PC-9 (cell line): ENCODE data around the gene POLE4.

Experiments used
- EZH2 ChIP-seq: fragments of 200-600 bp; sonication (generic); IDR thresholded peaks from 2 replicates; pipeline ENCODE4 v1.8.0; 2017; ENCODE audit warnings: antibody characterized with exemption, low read depth
- TF ChIP-seq, protein P1 (sequence below): fragments of 200-600 bp; sonication (generic); conservative IDR thresholded peaks from 2 replicates; pipeline ENCODE4 v1.6.1; 2017; ENCODE audit warnings: mixed run types, antibody characterized with exemption, mild to moderate bottlenecking, moderate library complexity

DNA sequence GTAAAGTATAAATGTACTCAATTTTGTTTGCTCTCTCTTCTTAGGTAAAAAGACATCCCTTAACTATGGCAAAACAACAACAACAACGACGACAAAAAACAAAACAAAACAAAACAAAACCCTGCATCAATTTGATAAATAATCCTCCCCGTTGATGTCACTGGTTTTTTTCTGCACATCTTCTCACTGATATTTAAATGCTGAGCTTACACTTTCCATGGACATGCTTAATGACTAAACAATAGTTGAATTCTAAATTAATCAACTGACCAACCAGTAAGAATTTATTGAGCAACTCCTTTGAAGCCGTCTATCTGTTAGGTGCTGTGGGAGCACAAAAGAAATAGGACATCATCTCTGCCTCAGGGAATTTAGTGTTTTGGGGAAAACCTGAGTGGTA is 20.2 kb upstream of the POLE4 start:
- TF ChIP-seq, protein P1, sequence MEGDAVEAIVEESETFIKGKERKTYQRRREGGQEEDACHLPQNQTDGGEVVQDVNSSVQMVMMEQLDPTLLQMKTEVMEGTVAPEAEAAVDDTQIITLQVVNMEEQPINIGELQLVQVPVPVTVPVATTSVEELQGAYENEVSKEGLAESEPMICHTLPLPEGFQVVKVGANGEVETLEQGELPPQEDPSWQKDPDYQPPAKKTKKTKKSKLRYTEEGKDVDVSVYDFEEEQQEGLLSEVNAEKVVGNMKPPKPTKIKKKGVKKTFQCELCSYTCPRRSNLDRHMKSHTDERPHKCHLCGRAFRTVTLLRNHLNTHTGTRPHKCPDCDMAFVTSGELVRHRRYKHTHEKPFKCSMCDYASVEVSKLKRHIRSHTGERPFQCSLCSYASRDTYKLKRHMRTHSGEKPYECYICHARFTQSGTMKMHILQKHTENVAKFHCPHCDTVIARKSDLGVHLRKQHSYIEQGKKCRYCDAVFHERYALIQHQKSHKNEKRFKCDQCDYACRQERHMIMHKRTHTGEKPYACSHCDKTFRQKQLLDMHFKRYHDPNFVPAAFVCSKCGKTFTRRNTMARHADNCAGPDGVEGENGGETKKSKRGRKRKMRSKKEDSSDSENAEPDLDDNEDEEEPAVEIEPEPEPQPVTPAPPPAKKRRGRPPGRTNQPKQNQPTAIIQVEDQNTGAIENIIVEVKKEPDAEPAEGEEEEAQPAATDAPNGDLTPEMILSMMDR, result no peak
- no peak for TF ChIP-seq EZH2
